ENCODE results near the gene CATSPERE.

DNA sequence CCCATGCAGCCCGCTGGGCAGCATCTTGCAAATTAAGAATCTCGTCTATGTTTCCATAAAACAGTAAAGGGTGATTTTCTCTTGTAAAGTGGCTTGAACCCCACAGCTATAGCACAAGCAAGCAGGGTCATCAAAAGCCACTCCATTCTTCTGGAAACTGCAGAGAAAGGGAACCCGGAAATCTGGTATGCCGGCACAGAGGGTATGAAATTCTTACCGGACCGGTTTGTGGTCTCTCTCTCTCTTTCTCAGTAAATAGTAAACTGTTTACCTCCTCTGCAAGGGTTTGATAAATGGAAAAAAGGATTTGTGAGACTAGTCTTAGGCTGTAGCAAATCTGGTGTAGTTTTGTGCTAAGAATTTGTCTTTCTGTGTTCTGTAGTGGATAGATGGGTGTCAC is 6.7 kb upstream of the CATSPERE start:
- TF ChIP-seq, protein P1, sequence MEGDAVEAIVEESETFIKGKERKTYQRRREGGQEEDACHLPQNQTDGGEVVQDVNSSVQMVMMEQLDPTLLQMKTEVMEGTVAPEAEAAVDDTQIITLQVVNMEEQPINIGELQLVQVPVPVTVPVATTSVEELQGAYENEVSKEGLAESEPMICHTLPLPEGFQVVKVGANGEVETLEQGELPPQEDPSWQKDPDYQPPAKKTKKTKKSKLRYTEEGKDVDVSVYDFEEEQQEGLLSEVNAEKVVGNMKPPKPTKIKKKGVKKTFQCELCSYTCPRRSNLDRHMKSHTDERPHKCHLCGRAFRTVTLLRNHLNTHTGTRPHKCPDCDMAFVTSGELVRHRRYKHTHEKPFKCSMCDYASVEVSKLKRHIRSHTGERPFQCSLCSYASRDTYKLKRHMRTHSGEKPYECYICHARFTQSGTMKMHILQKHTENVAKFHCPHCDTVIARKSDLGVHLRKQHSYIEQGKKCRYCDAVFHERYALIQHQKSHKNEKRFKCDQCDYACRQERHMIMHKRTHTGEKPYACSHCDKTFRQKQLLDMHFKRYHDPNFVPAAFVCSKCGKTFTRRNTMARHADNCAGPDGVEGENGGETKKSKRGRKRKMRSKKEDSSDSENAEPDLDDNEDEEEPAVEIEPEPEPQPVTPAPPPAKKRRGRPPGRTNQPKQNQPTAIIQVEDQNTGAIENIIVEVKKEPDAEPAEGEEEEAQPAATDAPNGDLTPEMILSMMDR (IDR thresholded peaks at IDR 0.05; ENCODE audit: low read length): no peak
- no peak for TF ChIP-seq EZH2 (optimal IDR thresholded peaks at IDR 0.05; ENCODE audit: low read depth, low read length)

All from MM.1S (cell line).